ENCODE measurements around the gene TRIP4. TPM values are rescaled to one million over a fixed set of nuclear protein-coding genes. Genes with fewer than 3 reads are reported as not detected.

TRIP4 gene
- total and polyA plus RNA-seq, 9 of the 15 experiments (the other 6 are each of a cell fraction or from before 2014, with no cell fraction given), result 7.6 to 23.3 (median 16.7) TPM

GRCh38 chr15:64453689-64454037 lies 66.0 kb downstream of the TRIP4 start:
- Histone ChIP-seq H3K4me1 (replicated peaks in 1 of 2; ENCODE audit: control insufficient read depth in 2 of 2, insufficient read depth in 2 of 2, low read length in 2 of 2) (peaks cover 0 to 20% of the 10 kb centered on the region in 2 experiments; a peak in 3 of 5 replicates), H3K9me1 (ENCODE audit: control insufficient read depth, insufficient read depth, low read length) (no peaks in the 10 kb centered on the region), H3K27ac (ENCODE audit: extremely low read depth, low read depth, low read length) (no peak overlapping the region), H3K36me3 (ENCODE audit: control insufficient read depth, insufficient read depth, low read length) (no peaks in the 10 kb centered on the region; the same call in 2 of the 3 replicates), H2AFZ (ENCODE audit: low read depth, low read length) (no peak overlapping the region), H3K9me3 (replicated peaks; ENCODE audit: control insufficient read depth, insufficient read depth, low read depth, low read length) (no peaks in the 10 kb centered on the region), H3K79me2 (ENCODE audit: control insufficient read depth, insufficient read depth, low read length) (no peaks in the 10 kb centered on the region), H3K4me3 (no peak overlapping the region), H3K27me3 (ENCODE audit: control insufficient read depth in 2 of 2, insufficient read depth in 2 of 2, low read length in 2 of 2) (no peaks in the 10 kb centered on the region), H4K20me1 (replicated peaks; ENCODE audit: control insufficient read depth, insufficient read depth, low read length) (no peaks in the 10 kb centered on the region), H3K9ac (ENCODE audit: insufficient read depth in 1 of 2, low read depth in 2 of 2, low read length in 2 of 2) (no peak overlapping the region), H3K4me2 (ENCODE audit: insufficient read depth, low read length) (no peak overlapping the region)
- TF ChIP-seq ZNF212 (CRISPR knock-in tag; IDR thresholded peaks at IDR 0.05) (no peak), ZNF24 (IDR thresholded peaks at IDR 0.05) (no peak), SRSF1 (IDR thresholded peaks at IDR 0.05; ENCODE audit: low read depth, low read length) (no peak), HNRNPH1 (optimal IDR thresholded peaks at IDR 0.05; ENCODE audit: low read depth, low read length) (no peak), HIVEP1 (CRISPR knock-in tag; IDR thresholded peaks at IDR 0.05) (no peak), MYNN (IDR thresholded peaks at IDR 0.05) (no peak), MYNN (CRISPR knock-in tag; IDR thresholded peaks at IDR 0.05) (no peak), ATF2 (CRISPR knock-in tag; IDR thresholded peaks at IDR 0.05) (no peak), TAF1 (IDR thresholded peaks at IDR 0.05; ENCODE audit: control insufficient read depth, extremely low read depth, insufficient read depth, low read length, severe bottlenecking) (no peak), KAT2B (IDR thresholded peaks at IDR 0.05; ENCODE audit: low read depth, low read length) (no peak), XRCC5 (IDR thresholded peaks at IDR 0.05; ENCODE audit: low read depth, low read length) (no peak), HLTF (IDR thresholded peaks at IDR 0.05) (no peak), CREB5 (CRISPR knock-in tag; IDR thresholded peaks at IDR 0.05) (no peak), ZBTB49 (CRISPR knock-in tag; IDR thresholded peaks at IDR 0.05; ENCODE audit: borderline replicate concordance) (no peak), IFI16 (CRISPR knock-in tag; IDR thresholded peaks at IDR 0.05) (no peak)
- intact Hi-C loops (cut with micrococcal nuclease) (no loop called here), in situ Hi-C loops (cut with MboI) (no loop called here)
- POLR2A ChIA-PET, result no interaction called here
- no peak for ATAC-seq
- BruUV-seq (replicated peaks), result no TSS peak
- 90% methylated on average over 1 of the region's 1 CpG for WGBS (ENCODE audit: insufficient coverage, low coverage, missing lambda C conversion rate)
- DNase-seq (ENCODE audit: extremely low read depth in 1 of 4, low spot score in 3 of 4), result no peak
- CTCF ChIA-PET (ENCODE audit: low intra/inter-chr PET ratio), result no interaction called here
- no peak for FAIRE-seq

Data from K562 (cell line).